Mesothelial cell of epicardium (in vitro differentiated cells): ENCODE data around the gene CASR. TPM values are rescaled to one million over a fixed set of nuclear protein-coding genes. Genes with fewer than 3 reads are reported as not detected.

Source experiments
- DNase-seq, 2 experiments: peaks; one replicate each; pipeline ENCODE4 v3.0.0; 2021; ENCODE audit warnings: low spot score in 2 of 2; ENCODE audit not compliant: unreplicated experiment in 2 of 2
- H3K27ac Mint-ChIP-seq: 2 replicates; pipeline ENCODE4 v1.8.0; 2021; ENCODE audit warnings: mixed read lengths
- H3K27me3 Mint-ChIP-seq: 2 replicates; pipeline ENCODE4 v1.8.0; 2021; ENCODE audit warnings: low read depth, mixed read lengths
- H3K36me3 Mint-ChIP-seq: 2 replicates; pipeline ENCODE4 v1.8.0; 2021; ENCODE audit warnings: mixed read lengths
- H3K4me1 Mint-ChIP-seq: 2 replicates; pipeline ENCODE4 v1.8.0; 2021; ENCODE audit warnings: mixed read lengths
- H3K4me3 Mint-ChIP-seq: 2 replicates; pipeline ENCODE4 v1.8.0; 2021; ENCODE audit warnings: mild to moderate bottlenecking, moderate library complexity, mixed read lengths
- H3K9me3 Mint-ChIP-seq: 2 replicates; pipeline ENCODE4 v1.8.0; 2021; ENCODE audit warnings: mixed read lengths
- CTCF ChIP-seq: fragments of 200-600 bp; sonication (generic); IDR thresholded peaks from one replicate; pipeline ENCODE4 v1.5.0; 2021; ENCODE audit warnings: antibody characterized with exemption; ENCODE audit not compliant: unreplicated experiment
- total RNA-seq: library from RNA; stranded (reverse); gene quantifications from 3 replicates; pipeline ENCODE4 v1.2.1, GENCODE V29; 2021

The CASR gene
- total RNA-seq, 1 donor from 2014 or later = 0.02 TPM

GRCh38 chr3:122271246-122271898 is 87.9 kb downstream of the CASR start:
- DNase-seq = no peak
- Mint-ChIP-seq H3K36me3 (no peaks in the 10 kb centered on the region), H3K27me3 (peaks cover 18% of the 10 kb centered on the region), H3K27ac (no peak overlapping the region), H3K4me1 (no peaks in the 10 kb centered on the region), H3K9me3 (peaks cover 10% of the 10 kb centered on the region), H3K4me3 (no peak overlapping the region)
- TF ChIP-seq CTCF = no peak

GRCh38 chr3:122272879-122273278 is 89.4 kb downstream of the CASR start:
- peaks cover 24% of the 10 kb centered on the region for H3K27me3 Mint-ChIP-seq
- H3K4me1 Mint-ChIP-seq = no peaks in the 10 kb centered on the region
- peaks cover 10% of the 10 kb centered on the region for H3K9me3 Mint-ChIP-seq
- H3K4me3 Mint-ChIP-seq = no peak overlapping the region
- no peak for TF ChIP-seq CTCF
- no peak overlapping the region for H3K27ac Mint-ChIP-seq
- H3K36me3 Mint-ChIP-seq = no peaks in the 10 kb centered on the region
- DNase-seq = no peak

GRCh38 chr3:122273498-122273897 is 90.0 kb downstream of the CASR start:
- Mint-ChIP-seq H3K27ac (no peak overlapping the region), H3K4me3 (no peak overlapping the region), H3K36me3 (no peaks in the 10 kb centered on the region), H3K4me1 (no peaks in the 10 kb centered on the region), H3K27me3 (peaks cover 27% of the 10 kb centered on the region), H3K9me3 (peaks cover 10% of the 10 kb centered on the region)
- DNase-seq = no peak
- TF ChIP-seq CTCF = no peak

- no peak for TF ChIP-seq CTCF
- Mint-ChIP-seq H3K4me3 (no peak overlapping the region), H3K27me3 (peaks cover 66% of the 10 kb centered on the region), H3K27ac (no peak overlapping the region), H3K36me3 (no peaks in the 10 kb centered on the region), H3K9me3 (no peaks in the 10 kb centered on the region), H3K4me1 (no peaks in the 10 kb centered on the region)
- no peak for DNase-seq
These were observed 98.4 kb downstream of the CASR start for GRCh38 chr3:122281891-122282290.

GRCh38 chr3:122283796-122284445 is 100.5 kb downstream of the CASR start:
- no peak for DNase-seq
- Mint-ChIP-seq H3K27ac (no peak overlapping the region), H3K9me3 (no peaks in the 10 kb centered on the region), H3K36me3 (no peaks in the 10 kb centered on the region), H3K4me1 (no peaks in the 10 kb centered on the region), H3K4me3 (no peak overlapping the region), H3K27me3 (peaks cover 61% of the 10 kb centered on the region)
- TF ChIP-seq CTCF = no peak
